K562 (cell line): ENCODE data around the gene SSBP2. TPM values are rescaled to one million over a fixed set of nuclear protein-coding genes. Genes with fewer than 3 reads are reported as not detected.

ENCODE experiments used
- BACH1 ChIP-seq: fragments of 200-800 bp; sonication (Bioruptor generic); IDR thresholded peaks from 2 replicates; pipeline ENCODE4 v1.6.1; 2016; ENCODE audit warnings: missing genetic modification characterization, missing compliant biosample characterization
- CEBPG ChIP-seq, 3 experiments: fragments of 200-800 bp in 1 of 3; sonication (Bioruptor generic) in 1 of 3; sonication (generic) in 1 of 3; formaldehyde crosslinking in 1 of 3; IDR thresholded peaks in 2 of 3; conservative IDR thresholded peaks in 1 of 3; 2 replicates each; pipeline versions ENCODE4 v1.6.1 to v1.8.0; 2016 to 2022; ENCODE audit warnings: missing compliant biosample characterization in 2 of 3, missing genetic modification characterization in 2 of 3, mild to moderate bottlenecking in 1 of 3, missing genetic modification reagents in 1 of 3
- E2F6 ChIP-seq, 2 experiments: IDR thresholded peaks; 2 replicates each; pipeline ENCODE4 v1.6.1; 2011; ENCODE audit warnings: borderline replicate concordance in 1 of 2, control low read depth in 1 of 2, low read depth in 1 of 2, low read length in 1 of 2, mild to moderate bottlenecking in 1 of 2, mixed read lengths in 1 of 2, moderate library complexity in 1 of 2; ENCODE audit not compliant: insufficient read depth in 1 of 2, insufficient read length in 1 of 2, poor library complexity in 1 of 2, severe bottlenecking in 1 of 2; ENCODE audit errors: extremely low read depth in 1 of 2
- EP400 ChIP-seq: fragments of 450-650 bp; IDR thresholded peaks from 2 replicates; pipeline ENCODE4 v1.6.1; 2017; ENCODE audit warnings: antibody characterized with exemption, mild to moderate bottlenecking, moderate library complexity
- HDAC3 ChIP-seq: fragments of 450-650 bp; IDR thresholded peaks from 2 replicates; pipeline ENCODE4 v1.6.1; 2018; ENCODE audit warnings: borderline replicate concordance, mild to moderate bottlenecking, moderate library complexity; ENCODE audit not compliant: partially characterized antibody
- MAFG ChIP-seq: fragments of 450-650 bp; conservative IDR thresholded peaks from 2 replicates; pipeline ENCODE4 v1.6.1; 2016; ENCODE audit warnings: missing genetic modification characterization, missing compliant biosample characterization
- MAFK ChIP-seq: IDR thresholded peaks from 2 replicates; pipeline ENCODE4 v1.6.1; 2011; ENCODE audit warnings: low read length, improper control_type of control experiment
- PKNOX1 ChIP-seq: fragments of 450-650 bp; IDR thresholded peaks from 2 replicates; pipeline ENCODE4 v1.6.1; 2016
- RBBP5 ChIP-seq: fragments of 200-600 bp; sonication (generic); IDR thresholded peaks from 2 replicates; pipeline ENCODE4 v1.6.1; 2012; ENCODE audit warnings: borderline replicate concordance, mild to moderate bottlenecking, low read length, control low read depth, inconsistent platforms; ENCODE audit not compliant: insufficient read depth, poor library complexity, severe bottlenecking
- SP2 ChIP-seq: IDR thresholded peaks from 2 replicates; pipeline ENCODE4 v1.6.1; 2011; ENCODE audit warnings: mild to moderate bottlenecking, low read depth, low read length, moderate library complexity; ENCODE audit not compliant: poor library complexity, severe bottlenecking; ENCODE audit errors: extremely low read depth
- TBP ChIP-seq: optimal IDR thresholded peaks from 2 replicates; pipeline ENCODE3; 2011; ENCODE audit warnings: low read depth, low read length, improper control_type of control experiment
- ZHX1 ChIP-seq: fragments of 150-350 bp; conservative IDR thresholded peaks from 2 replicates; pipeline ENCODE4 v1.6.1; 2014; ENCODE audit warnings: low read length
- polyA plus RNA-seq, 8 experiments: library from polyadenylated mRNA; depleted of rRNA in 4 of 8; stranded (reverse) in 5 of 8; unstranded in 3 of 8; fragments of >200 nt; fragmentation: Nextera tagmentation in 2 of 8; fragmentation: Illumina TruSeq in 1 of 8; extraction: Ambion mirVana in 2 of 8; extraction: Trizol in 1 of 8; gene quantifications; 2 replicates each; pipeline versions ENCODE4 v1.2.1 to v1.2.3, GENCODE V29; 2011 to 2014; ENCODE audit warnings: inconsistent platforms in 1 of 8, missing spikeins in 1 of 8
- total RNA-seq, 7 experiments: library from RNA; depleted of rRNA in 6 of 7; stranded (reverse); fragments of >200 nt in 6 of 7; fragmentation: Illumina TruSeq in 2 of 7; extraction: Trizol in 2 of 7; gene quantifications; 2 replicates each; pipeline versions ENCODE4 v1.2.1 to v1.2.3, GENCODE V29; 2011 to 2021; ENCODE audit warnings: low replicate concordance in 1 of 7
- TF ChIP-seq, protein P1 (sequence below): fragments of 450-650 bp; IDR thresholded peaks from 2 replicates; pipeline ENCODE4 v1.6.1; 2018; ENCODE audit not compliant: partially characterized antibody

The SSBP2 gene
- total and polyA plus RNA-seq, 9 of the 15 experiments (the other 6 are each of a cell fraction or from before 2014, with no cell fraction given): 22.3 to 133 (median 42.1) TPM

DNA sequence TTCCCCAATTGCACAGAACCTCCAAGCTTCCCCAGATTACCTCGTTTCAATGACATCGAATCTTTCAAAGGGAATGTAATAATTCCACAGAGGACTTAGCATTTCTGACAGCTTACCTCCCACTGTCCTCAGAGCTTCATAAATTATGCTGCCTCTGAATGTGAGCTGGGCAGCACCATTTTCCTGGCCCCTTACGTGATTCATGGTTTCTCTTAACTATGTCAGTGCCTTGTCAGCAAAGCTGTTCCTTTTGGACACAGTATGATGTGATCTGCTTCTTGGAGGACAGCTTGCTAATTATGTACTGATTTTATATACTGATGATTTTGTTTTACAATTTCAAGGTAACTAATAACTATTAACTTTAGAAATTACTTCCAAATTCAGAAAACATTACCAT is 27.7 kb upstream of the SSBP2 start (continued):
- TF ChIP-seq PKNOX1 (peak; percentile 61), TBP (peak; percentile 1), CEBPG (CRISPR knock-in tag; IDR thresholded peaks at IDR 0.05) (no peak), CEBPG (tag; conservative IDR thresholded peaks at IDR 0.05 in 1 of 2, IDR thresholded peaks at IDR 0.05 in 1 of 2) (no peak), E2F6 (IDR thresholded peaks at IDR 0.05; ENCODE audit: borderline replicate concordance in 1 of 2, extremely low read depth in 1 of 2, insufficient read depth in 1 of 2, insufficient read length in 1 of 2, low read depth in 1 of 2, low read length in 1 of 2, poor library complexity in 1 of 2, severe bottlenecking in 1 of 2) (no peak), ZHX1 (no peak), HDAC3 (peak; percentile 19), EP400 (peak; percentile 11; the same call in 1 of the 2 replicates), SP2 (no peak), MAFK (peak; percentile 29; the same call in 1 of the 2 replicates), MAFG (tag) (peak; percentile 63; the same call in 1 of the 2 replicates), BACH1 (tag) (peak; percentile 53; the same call in 1 of the 2 replicates), RBBP5 (peak; percentile 17)
- TF ChIP-seq, protein P1, sequence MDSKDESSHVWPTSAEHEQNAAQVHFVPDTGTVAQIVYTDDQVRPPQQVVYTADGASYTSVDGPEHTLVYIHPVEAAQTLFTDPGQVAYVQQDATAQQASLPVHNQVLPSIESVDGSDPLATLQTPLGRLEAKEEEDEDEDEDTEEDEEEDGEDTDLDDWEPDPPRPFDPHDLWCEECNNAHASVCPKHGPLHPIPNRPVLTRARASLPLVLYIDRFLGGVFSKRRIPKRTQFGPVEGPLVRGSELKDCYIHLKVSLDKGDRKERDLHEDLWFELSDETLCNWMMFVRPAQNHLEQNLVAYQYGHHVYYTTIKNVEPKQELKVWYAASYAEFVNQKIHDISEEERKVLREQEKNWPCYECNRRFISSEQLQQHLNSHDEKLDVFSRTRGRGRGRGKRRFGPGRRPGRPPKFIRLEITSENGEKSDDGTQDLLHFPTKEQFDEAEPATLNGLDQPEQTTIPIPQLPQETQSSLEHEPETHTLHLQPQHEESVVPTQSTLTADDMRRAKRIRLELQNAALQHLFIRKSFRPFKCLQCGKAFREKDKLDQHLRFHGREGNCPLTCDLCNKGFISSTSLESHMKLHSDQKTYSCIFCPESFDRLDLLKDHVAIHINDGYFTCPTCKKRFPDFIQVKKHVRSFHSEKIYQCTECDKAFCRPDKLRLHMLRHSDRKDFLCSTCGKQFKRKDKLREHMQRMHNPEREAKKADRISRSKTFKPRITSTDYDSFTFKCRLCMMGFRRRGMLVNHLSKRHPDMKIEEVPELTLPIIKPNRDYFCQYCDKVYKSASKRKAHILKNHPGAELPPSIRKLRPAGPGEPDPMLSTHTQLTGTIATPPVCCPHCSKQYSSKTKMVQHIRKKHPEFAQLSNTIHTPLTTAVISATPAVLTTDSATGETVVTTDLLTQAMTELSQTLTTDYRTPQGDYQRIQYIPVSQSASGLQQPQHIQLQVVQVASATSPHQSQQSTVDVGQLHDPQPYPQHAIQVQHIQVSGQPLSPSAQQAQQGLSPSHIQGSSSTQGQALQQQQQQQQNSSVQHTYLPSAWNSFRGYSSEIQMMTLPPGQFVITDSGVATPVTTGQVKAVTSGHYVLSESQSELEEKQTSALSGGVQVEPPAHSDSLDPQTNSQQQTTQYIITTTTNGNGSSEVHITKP: peak; percentile 50
